GM23248 (cell line): ENCODE measurements around the gene CIAO3. TPM values are rescaled to one million over a fixed set of nuclear protein-coding genes. Genes with fewer than 3 reads are reported as not detected.

Experiments
- DNase-seq: peaks from one replicate; pipeline ENCODE4 v3.0.0-alpha.2; 2015
- H2AFZ ChIP-seq: fragments of 200-600 bp; sonication (generic); 2 replicates; pipeline ENCODE4 v1.6.1; 2016; ENCODE audit warnings: antibody characterized with exemption
- H3F3A ChIP-seq: fragments of 200-600 bp; sonication (generic); 2 replicates; pipeline ENCODE4 v1.6.1; 2016; ENCODE audit warnings: mild to moderate bottlenecking, antibody characterized with exemption, mixed run types; ENCODE audit not compliant: insufficient read depth
- H3K27ac ChIP-seq: fragments of 200-600 bp; sonication (generic); 2 replicates; pipeline ENCODE4 v1.5.1; 2016; ENCODE audit warnings: mild to moderate bottlenecking
- H3K27me3 ChIP-seq: fragments of 200-600 bp; sonication (generic); replicated peaks from 2 replicates; pipeline ENCODE4 v1.6.1; 2016; ENCODE audit warnings: mild to moderate bottlenecking; ENCODE audit not compliant: insufficient read depth
- H3K36me3 ChIP-seq: fragments of 200-600 bp; sonication (generic); 2 replicates; pipeline ENCODE4 v1.6.1; 2016; ENCODE audit warnings: low read depth, mild to moderate bottlenecking
- H3K4me1 ChIP-seq: fragments of 200-600 bp; sonication (generic); 2 replicates; pipeline ENCODE4 v1.6.1; 2016; ENCODE audit warnings: mild to moderate bottlenecking; ENCODE audit not compliant: insufficient read depth
- H3K4me2 ChIP-seq: fragments of 200-600 bp; sonication (generic); one replicate; pipeline ENCODE4 v1.6.1; 2016; ENCODE audit warnings: mild to moderate bottlenecking; ENCODE audit not compliant: unreplicated experiment
- H3K4me3 ChIP-seq: fragments of 200-600 bp; sonication (generic); 2 replicates; pipeline ENCODE4 v1.5.1; 2016; ENCODE audit warnings: mild to moderate bottlenecking
- H3K79me2 ChIP-seq: fragments of 200-600 bp; sonication (generic); 2 replicates; pipeline ENCODE4 v1.6.1; 2016; ENCODE audit warnings: mild to moderate bottlenecking; ENCODE audit not compliant: insufficient read depth
- H3K9ac ChIP-seq: fragments of 200-600 bp; sonication (generic); 2 replicates; pipeline ENCODE4 v1.6.1; 2016; ENCODE audit warnings: mild to moderate bottlenecking
- H3K9me2 ChIP-seq: fragments of 200-600 bp; sonication (generic); 2 replicates; pipeline ENCODE4 v1.6.1; 2016; ENCODE audit warnings: mixed run types, mild to moderate bottlenecking, moderate library complexity; ENCODE audit not compliant: insufficient read depth
- H3K9me3 ChIP-seq: fragments of 200-600 bp; sonication (generic); one replicate; pipeline ENCODE4 v1.6.1; 2017; ENCODE audit warnings: low read depth
- H4K20me1 ChIP-seq: fragments of 200-600 bp; sonication (generic); 2 replicates; pipeline ENCODE4 v1.6.0; 2016; ENCODE audit not compliant: insufficient read depth
- EZH2 ChIP-seq: fragments of 200-600 bp; sonication (generic); IDR thresholded peaks from 2 replicates; pipeline ENCODE4 v1.6.1; 2018; ENCODE audit warnings: antibody characterized with exemption, mild to moderate bottlenecking; ENCODE audit not compliant: insufficient read depth, poor library complexity, severe bottlenecking
- EZH2phosphoT487 ChIP-seq: fragments of 200-600 bp; sonication (generic); IDR thresholded peaks from 2 replicates; pipeline ENCODE4 v1.6.1; 2018; ENCODE audit warnings: antibody characterized with exemption, moderate library complexity, mild to moderate bottlenecking, low read depth; ENCODE audit not compliant: insufficient read depth
- WGBS, 2 experiments: methylation state at CpG; one replicate each; pipeline ENCODE4 v1.1.6; 2015 to 2017; ENCODE audit warnings: low lambda C conversion rate in 2 of 2, low coverage in 1 of 2; ENCODE audit errors: missing lambda C conversion rate in 2 of 2; 5-methylcytosine and 5-hydroxymethylcytosine counted together
- in situ Hi-C: fragments of 300-500 bp; cut with MboI; formaldehyde crosslinking; loops from 2 replicates; pipeline ENCODE4 v1.15.0; 2020
- polyA plus RNA-seq: library from polyadenylated mRNA; unstranded; fragments of >200 nt; fragmentation: Nextera tagmentation; extraction: Ambion mirVana; gene quantifications from 2 replicates; pipeline ENCODE4 v1.2.1, GENCODE V29; 2016
- total RNA-seq: library from RNA; depleted of rRNA; stranded (reverse); fragments of >200 nt; shearing (Covaris generic); gene quantifications from 2 replicates; pipeline ENCODE4 v1.2.3, GENCODE V29; 2014

The CIAO3 gene
- total and polyA plus RNA-seq, 2 experiments from 2014 or later: 24.5 to 37.5 TPM

GRCh38 chr16:766008-766819, 25.4 kb upstream of the CIAO3 start:
- no peaks in the 10 kb centered on the region for H3F3A ChIP-seq
- no peaks in the 10 kb centered on the region for H3K27me3 ChIP-seq
- H3K9ac ChIP-seq: no peak overlapping the region
- no peaks in the 10 kb centered on the region for H3K79me2 ChIP-seq
- H2AFZ ChIP-seq: no peak overlapping the region
- DNase-seq: peak; percentile 29
- H3K4me3 ChIP-seq: no peak overlapping the region
- no peak overlapping the region for H3K27ac ChIP-seq
- H3K36me3 ChIP-seq: no peaks in the 10 kb centered on the region
- H3K9me3 ChIP-seq: no peaks in the 10 kb centered on the region
- H3K4me1 ChIP-seq: no peaks in the 10 kb centered on the region
- no peak for TF ChIP-seq EZH2
- TF ChIP-seq EZH2phosphoT487: no peak
- 55 to 62% methylated on average over 25 to 29 of the region's 29 CpGs for WGBS, 2 experiments
- no peaks in the 10 kb centered on the region for H3K9me2 ChIP-seq
- in situ Hi-C loops: no loop called here
- no peak overlapping the region for H3K4me2 ChIP-seq
- no peaks in the 10 kb centered on the region for H4K20me1 ChIP-seq

- Histone ChIP-seq H3K36me3 (no peaks in the 10 kb centered on the region), H3K27ac (no peak overlapping the region), H2AFZ (no peak overlapping the region), H3F3A (no peaks in the 10 kb centered on the region), H3K4me1 (no peaks in the 10 kb centered on the region), H4K20me1 (no peaks in the 10 kb centered on the region), H3K9me3 (no peaks in the 10 kb centered on the region), H3K9ac (no peak overlapping the region), H3K4me3 (no peak overlapping the region), H3K27me3 (no peaks in the 10 kb centered on the region), H3K79me2 (no peaks in the 10 kb centered on the region), H3K4me2 (no peak overlapping the region), H3K9me2 (no peaks in the 10 kb centered on the region)
- no peak for DNase-seq
- 85 to 91% methylated on average over 7 to 29 of the region's 29 CpGs for WGBS, 2 experiments
- in situ Hi-C loops: no loop called here
- TF ChIP-seq EZH2phosphoT487 (no peak), EZH2 (no peak)
These were observed 24.7 kb upstream of the CIAO3 start for GRCh38 chr16:765488-765865.

GRCh38 chr16:764848-765487, 24.2 kb upstream of the CIAO3 start:
- Histone ChIP-seq H3K27ac (no peak overlapping the region), H4K20me1 (no peaks in the 10 kb centered on the region), H3K4me2 (no peak overlapping the region), H3K4me3 (no peak overlapping the region), H3K27me3 (no peaks in the 10 kb centered on the region), H3K9ac (no peak overlapping the region), H3K36me3 (no peaks in the 10 kb centered on the region), H3F3A (no peaks in the 10 kb centered on the region), H3K79me2 (no peaks in the 10 kb centered on the region), H3K4me1 (no peaks in the 10 kb centered on the region), H3K9me3 (no peaks in the 10 kb centered on the region), H2AFZ (no peak overlapping the region), H3K9me2 (no peaks in the 10 kb centered on the region)
- in situ Hi-C loops: no loop called here
- TF ChIP-seq EZH2phosphoT487 (no peak), EZH2 (no peak)
- no peak for DNase-seq
- 59 to 62% methylated on average over 14 to 35 of the region's 38 CpGs for WGBS, 2 experiments

GRCh38 chr16:764184-764750, 23.5 kb upstream of the CIAO3 start:
- Histone ChIP-seq H3K9ac (no peak overlapping the region), H4K20me1 (no peaks in the 10 kb centered on the region), H3K79me2 (no peaks in the 10 kb centered on the region), H3K9me3 (no peaks in the 10 kb centered on the region), H3F3A (no peaks in the 10 kb centered on the region), H3K27me3 (no peaks in the 10 kb centered on the region), H3K4me3 (no peak overlapping the region), H2AFZ (no peak overlapping the region), H3K4me2 (no peak overlapping the region), H3K9me2 (no peaks in the 10 kb centered on the region), H3K36me3 (no peaks in the 10 kb centered on the region), H3K4me1 (no peaks in the 10 kb centered on the region), H3K27ac (no peak overlapping the region)
- DNase-seq: no peak
- whole genome bisulfite sequencing, 2 experiments: 53 to 67% methylated on average over 15 to 18 of the region's 20 CpGs
- TF ChIP-seq EZH2 (no peak), EZH2phosphoT487 (no peak)
- in situ Hi-C loops: no loop called here
